Measurements from ENCODE around the gene SGMS1. TPM values are rescaled to one million over a fixed set of nuclear protein-coding genes. Genes with fewer than 3 reads are reported as not detected.

The SGMS1 gene
- total RNA-seq, 1 donor from 2014 or later, result 128 TPM

DNA sequence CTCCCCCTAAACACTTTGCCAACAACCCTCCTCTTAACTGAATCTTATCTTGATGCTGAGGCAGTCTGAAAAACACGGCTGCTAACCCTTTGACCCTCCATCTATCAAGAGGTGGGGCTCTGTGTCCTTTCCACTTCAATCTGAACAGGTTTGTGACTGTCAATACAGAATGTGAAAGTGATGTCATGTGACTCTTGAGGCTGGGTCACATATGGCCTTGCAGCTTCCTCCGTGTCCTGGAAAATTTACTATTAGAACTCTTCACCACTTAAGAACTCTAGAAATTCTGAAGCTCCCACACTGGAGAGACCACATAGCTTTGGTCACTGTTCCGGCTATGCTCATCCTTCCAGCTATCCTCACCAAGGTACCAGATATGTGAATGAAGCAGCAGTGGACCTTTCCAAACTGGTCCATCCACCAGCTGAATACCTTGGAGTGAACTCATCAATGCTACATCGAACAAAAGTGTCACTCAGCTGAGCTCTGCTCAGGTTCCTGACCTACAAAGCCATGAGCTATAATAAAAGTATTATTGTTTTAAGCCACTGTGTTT lies 341.7 kb downstream of the SGMS1 start:
- Histone ChIP-seq H3K4me3 (no peak overlapping the region), H3K27me3 (no peaks in the 10 kb centered on the region), H3K36me3 (no peaks in the 10 kb centered on the region), H3K27ac (no peak overlapping the region), H3K9me3 (no peaks in the 10 kb centered on the region), H3K4me1 (no peaks in the 10 kb centered on the region)
- intact Hi-C loops (cut with DNase I), result no loop called here
- TF ChIP-seq, protein P1, sequence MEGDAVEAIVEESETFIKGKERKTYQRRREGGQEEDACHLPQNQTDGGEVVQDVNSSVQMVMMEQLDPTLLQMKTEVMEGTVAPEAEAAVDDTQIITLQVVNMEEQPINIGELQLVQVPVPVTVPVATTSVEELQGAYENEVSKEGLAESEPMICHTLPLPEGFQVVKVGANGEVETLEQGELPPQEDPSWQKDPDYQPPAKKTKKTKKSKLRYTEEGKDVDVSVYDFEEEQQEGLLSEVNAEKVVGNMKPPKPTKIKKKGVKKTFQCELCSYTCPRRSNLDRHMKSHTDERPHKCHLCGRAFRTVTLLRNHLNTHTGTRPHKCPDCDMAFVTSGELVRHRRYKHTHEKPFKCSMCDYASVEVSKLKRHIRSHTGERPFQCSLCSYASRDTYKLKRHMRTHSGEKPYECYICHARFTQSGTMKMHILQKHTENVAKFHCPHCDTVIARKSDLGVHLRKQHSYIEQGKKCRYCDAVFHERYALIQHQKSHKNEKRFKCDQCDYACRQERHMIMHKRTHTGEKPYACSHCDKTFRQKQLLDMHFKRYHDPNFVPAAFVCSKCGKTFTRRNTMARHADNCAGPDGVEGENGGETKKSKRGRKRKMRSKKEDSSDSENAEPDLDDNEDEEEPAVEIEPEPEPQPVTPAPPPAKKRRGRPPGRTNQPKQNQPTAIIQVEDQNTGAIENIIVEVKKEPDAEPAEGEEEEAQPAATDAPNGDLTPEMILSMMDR (IDR thresholded peaks at IDR 0.05), result no peak
- no peak for DNase-seq (ENCODE audit: low spot score in 2 of 2)

DNA sequence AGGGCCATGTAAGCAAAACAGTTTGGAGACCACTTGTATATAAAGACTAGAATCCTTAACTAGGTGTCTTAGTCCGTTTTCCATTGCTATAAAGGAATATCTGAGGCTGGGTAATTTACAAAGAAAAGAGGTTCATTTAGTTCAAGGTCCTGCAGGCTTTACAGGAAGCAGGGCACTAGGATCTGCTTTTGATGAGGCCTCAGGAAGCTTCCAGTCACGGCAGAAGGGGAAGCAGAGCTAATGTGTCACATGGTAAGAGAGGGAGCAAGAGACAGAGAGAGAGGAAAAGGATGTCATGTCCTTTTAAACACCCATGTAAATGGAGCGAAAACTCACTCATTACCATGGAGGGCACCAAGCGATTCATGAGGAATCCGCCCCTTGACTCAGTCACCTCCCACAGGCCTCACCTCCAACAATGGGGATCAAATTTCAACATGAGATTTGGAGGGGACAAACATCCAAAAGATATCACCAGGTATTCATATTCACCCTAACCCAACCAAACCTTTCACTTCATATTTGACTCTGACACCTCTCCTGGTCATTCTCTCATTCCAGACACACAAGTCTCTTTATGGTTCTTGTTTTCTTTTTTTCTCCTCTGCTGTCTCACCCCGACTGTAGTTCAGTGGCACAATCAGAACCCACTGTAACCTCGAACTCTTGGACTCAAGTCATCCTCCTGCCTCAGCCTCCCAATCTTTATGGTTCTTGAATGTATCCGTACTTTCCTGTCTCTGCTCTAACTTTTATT lies 342.4 kb downstream of the SGMS1 start:
- DNase-seq (ENCODE audit: low spot score in 2 of 2), result no peak
- Histone ChIP-seq H3K9me3 (no peaks in the 10 kb centered on the region), H3K4me3 (no peak overlapping the region), H3K36me3 (no peaks in the 10 kb centered on the region), H3K27ac (no peak overlapping the region), H3K4me1 (no peaks in the 10 kb centered on the region), H3K27me3 (no peaks in the 10 kb centered on the region)
- TF ChIP-seq, protein P1 (IDR thresholded peaks at IDR 0.05), result no peak
- intact Hi-C loops (cut with DNase I), result no loop called here

DNA sequence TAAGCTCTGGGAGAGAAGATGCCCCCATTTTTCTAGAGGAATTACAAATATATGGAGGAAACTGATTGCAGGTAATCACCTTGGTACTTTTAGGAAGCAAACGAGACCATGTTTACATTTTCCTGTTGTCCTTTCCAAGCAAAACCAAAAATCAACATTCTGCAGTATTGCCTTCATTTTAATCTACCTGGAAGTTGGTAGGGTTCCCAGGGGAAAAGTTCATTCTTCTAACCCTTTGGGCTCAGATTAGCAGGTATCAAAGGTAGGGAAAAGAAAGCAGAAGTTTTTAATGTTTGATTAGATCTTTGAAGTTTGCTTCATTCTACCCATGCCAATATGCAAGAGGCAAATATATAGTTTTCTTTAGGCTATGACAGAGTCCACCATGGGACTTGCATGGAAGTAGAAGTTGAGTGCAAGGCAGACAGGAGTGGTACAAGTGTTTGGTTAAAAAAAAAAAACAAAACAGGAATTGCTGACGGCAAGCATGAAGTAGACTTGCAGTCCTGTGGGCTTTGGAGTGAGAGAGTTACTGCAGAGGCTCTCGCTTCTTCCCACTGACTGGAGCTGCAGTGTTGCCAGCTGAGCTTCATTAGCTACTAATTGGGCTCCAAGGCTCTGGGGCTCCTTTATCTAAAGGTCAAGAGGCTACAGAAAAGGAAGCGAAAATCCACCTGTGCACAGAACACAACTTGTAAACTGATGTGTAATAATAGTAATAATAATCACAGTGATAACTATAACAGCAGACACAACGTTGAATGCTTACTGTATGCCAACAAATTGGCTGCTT lies 343.5 kb downstream of the SGMS1 start:
- intact Hi-C loops (cut with DNase I), result no loop called here
- no peak for DNase-seq (ENCODE audit: low spot score in 2 of 2)
- H3K9me3 ChIP-seq, result no peaks in the 10 kb centered on the region
- no peaks in the 10 kb centered on the region for H3K27me3 ChIP-seq
- H3K4me3 ChIP-seq, result no peak overlapping the region
- TF ChIP-seq, protein P1 (IDR thresholded peaks at IDR 0.05), result no peak
- H3K36me3 ChIP-seq, result no peaks in the 10 kb centered on the region
- H3K4me1 ChIP-seq, result no peaks in the 10 kb centered on the region
- H3K27ac ChIP-seq, result no peak overlapping the region

DNA sequence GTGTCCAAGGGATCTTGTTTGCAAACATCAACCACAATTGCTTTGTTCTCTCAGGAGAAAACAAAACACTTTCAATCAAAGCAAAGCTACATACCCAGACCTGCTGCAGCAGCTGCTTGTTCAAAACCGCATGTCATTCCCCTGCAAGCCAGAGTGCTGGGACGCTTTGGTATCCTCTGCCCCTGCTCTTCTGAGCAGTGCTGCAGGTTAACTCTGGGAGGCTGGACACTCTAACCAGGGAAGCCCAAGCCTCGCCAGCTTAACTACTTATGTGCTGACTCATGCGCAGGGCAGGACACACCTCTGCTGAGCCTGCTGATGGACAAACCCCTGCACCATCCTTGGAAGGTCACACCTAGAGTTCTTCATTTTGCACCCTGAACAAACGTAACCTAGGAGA lies 344.3 kb downstream of the SGMS1 start:
- Histone ChIP-seq H3K27ac (no peak overlapping the region), H3K9me3 (no peaks in the 10 kb centered on the region), H3K27me3 (no peaks in the 10 kb centered on the region), H3K36me3 (no peaks in the 10 kb centered on the region), H3K4me1 (no peaks in the 10 kb centered on the region), H3K4me3 (no peak overlapping the region)
- no peak for DNase-seq (ENCODE audit: low spot score in 2 of 2)
- TF ChIP-seq, protein P1 (IDR thresholded peaks at IDR 0.05), result no peak
- intact Hi-C loops (cut with DNase I), result no loop called here

DNA sequence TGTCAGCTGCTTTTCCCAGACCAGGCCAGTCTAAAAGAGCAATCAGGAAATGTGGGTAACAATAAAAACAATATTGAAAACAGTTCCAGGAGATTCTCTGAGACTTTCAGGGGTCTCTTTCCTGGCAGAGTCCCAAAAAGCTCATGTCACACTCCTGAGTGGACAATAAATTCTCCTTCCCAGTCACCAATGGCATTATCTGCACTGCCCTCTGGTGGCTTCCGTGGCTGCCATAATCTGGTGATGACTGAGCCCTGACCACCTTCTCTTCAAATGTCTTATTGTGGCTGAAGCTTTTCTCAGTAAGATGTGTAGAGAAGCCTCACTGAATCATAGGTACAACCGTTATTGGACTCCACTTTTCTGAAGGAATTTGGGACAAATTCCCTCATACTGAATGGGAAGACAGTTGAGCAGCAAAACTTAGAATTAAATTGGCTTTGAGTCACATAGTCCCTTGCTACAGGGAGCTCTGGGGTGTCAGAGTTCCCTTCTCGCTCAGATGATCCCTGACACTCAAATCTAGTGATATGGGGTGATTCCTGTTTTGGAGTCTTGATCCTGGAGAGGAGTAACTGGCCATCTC lies 348.0 kb downstream of the SGMS1 start:
- H3K9me3 ChIP-seq, result no peaks in the 10 kb centered on the region
- no peaks in the 10 kb centered on the region for H3K4me1 ChIP-seq
- H3K4me3 ChIP-seq, result no peak overlapping the region
- DNase-seq (ENCODE audit: low spot score in 2 of 2), result no peak
- TF ChIP-seq, protein P1 (IDR thresholded peaks at IDR 0.05), result peak in 2 of 3 experiments; percentile 15 to 51
- intact Hi-C loops (cut with DNase I), result no loop called here
- no peaks in the 10 kb centered on the region for H3K27me3 ChIP-seq
- H3K36me3 ChIP-seq, result no peaks in the 10 kb centered on the region
- no peak overlapping the region for H3K27ac ChIP-seq

Data from ascending aorta (tissue), 2 donors.